Lower lobe of right lung (tissue), 2 donors: ENCODE data around the gene DHPS. TPM values are rescaled to one million over a fixed set of nuclear protein-coding genes. Genes with fewer than 3 reads are reported as not detected.

Experiments
- ATAC-seq, 2 donors: fragments of 200-7000 bp; cut with Tn5 transposase; one replicate each; pipeline ENCODE4 v1.9.1; 2020 to 2022; ENCODE audit warnings: mild to moderate bottlenecking in 2 of 2, moderate library complexity in 2 of 2
- DNase-seq: peaks from one replicate; pipeline ENCODE4 v3.0.0-alpha.2; 2020
- H3K27ac ChIP-seq: fragments of 200-600 bp; one replicate; pipeline ENCODE4 v1.8.0; 2022
- H3K27me3 ChIP-seq: fragments of 200-600 bp; one replicate; pipeline ENCODE4 v1.8.0; 2022; ENCODE audit warnings: low read depth
- H3K36me3 ChIP-seq: fragments of 200-600 bp; one replicate; pipeline ENCODE4 v1.8.0; 2022; ENCODE audit warnings: mild to moderate bottlenecking
- H3K4me1 ChIP-seq: fragments of 200-600 bp; one replicate; pipeline ENCODE4 v1.8.0; 2022
- H3K4me3 ChIP-seq: fragments of 200-600 bp; one replicate; pipeline ENCODE4 v1.8.0; 2022; ENCODE audit warnings: mild to moderate bottlenecking
- H3K9me3 ChIP-seq: fragments of 200-600 bp; one replicate; pipeline ENCODE4 v1.8.0; 2022
- intact Hi-C: fragments of 100-400 bp; cut with DNase I; formaldehyde crosslinking; loops from one replicate; pipeline ENCODE4 v1.11.0; 2022
- total RNA-seq: library from RNA; stranded (reverse); fragmentation: NEBNext Ultra II Directional; extraction: Animal tissue kit (Norgen Biotek cat#: 25700); gene quantifications from one replicate; pipeline ENCODE4 v1.2.1, GENCODE V29; 2021
- TF ChIP-seq, protein P1 (sequence below): fragments of 200-600 bp; IDR thresholded peaks from one replicate; pipeline ENCODE4 v1.8.0; 2022; ENCODE audit warnings: antibody characterized with exemption, mild to moderate bottlenecking
- donor health status: DM: no; HTN: yes; CAD: no; lungs with severe emphysema.

DHPS gene
- total RNA-seq, 1 donor from 2014 or later = 77.0 TPM

DNA sequence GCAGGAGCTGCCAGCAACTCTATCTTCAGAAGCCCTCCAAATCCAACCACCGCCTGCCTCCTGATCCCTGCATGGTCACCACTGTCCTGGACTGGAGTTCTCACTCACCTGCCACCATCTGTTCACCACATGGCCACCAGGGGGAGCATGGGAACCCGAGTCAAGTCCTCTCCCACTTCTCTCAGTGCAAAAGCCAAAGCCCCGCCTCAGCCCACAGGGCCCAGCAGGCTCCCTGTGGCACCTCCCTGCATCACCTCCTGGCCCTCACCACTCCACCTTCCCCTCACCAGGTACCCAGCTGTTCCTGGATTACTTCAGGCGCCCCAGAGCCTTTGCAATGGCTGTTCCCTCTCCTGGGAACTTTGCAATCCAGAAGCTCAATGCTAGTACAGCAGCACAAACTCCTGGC, 5.3 kb downstream of the DHPS start:
- no peaks in the 10 kb centered on the region for H3K27me3 ChIP-seq
- intact Hi-C loops = no loop called here
- no peak overlapping the region for H3K27ac ChIP-seq
- H3K4me3 ChIP-seq = no peak overlapping the region
- TF ChIP-seq, protein P1, sequence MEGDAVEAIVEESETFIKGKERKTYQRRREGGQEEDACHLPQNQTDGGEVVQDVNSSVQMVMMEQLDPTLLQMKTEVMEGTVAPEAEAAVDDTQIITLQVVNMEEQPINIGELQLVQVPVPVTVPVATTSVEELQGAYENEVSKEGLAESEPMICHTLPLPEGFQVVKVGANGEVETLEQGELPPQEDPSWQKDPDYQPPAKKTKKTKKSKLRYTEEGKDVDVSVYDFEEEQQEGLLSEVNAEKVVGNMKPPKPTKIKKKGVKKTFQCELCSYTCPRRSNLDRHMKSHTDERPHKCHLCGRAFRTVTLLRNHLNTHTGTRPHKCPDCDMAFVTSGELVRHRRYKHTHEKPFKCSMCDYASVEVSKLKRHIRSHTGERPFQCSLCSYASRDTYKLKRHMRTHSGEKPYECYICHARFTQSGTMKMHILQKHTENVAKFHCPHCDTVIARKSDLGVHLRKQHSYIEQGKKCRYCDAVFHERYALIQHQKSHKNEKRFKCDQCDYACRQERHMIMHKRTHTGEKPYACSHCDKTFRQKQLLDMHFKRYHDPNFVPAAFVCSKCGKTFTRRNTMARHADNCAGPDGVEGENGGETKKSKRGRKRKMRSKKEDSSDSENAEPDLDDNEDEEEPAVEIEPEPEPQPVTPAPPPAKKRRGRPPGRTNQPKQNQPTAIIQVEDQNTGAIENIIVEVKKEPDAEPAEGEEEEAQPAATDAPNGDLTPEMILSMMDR = peak; percentile 86
- H3K9me3 ChIP-seq = no peaks in the 10 kb centered on the region
- DNase-seq (peak; percentile 87), ATAC-seq (peak; percentile 60 to 71)
- H3K4me1 ChIP-seq = peaks cover 20% of the 10 kb centered on the region
- peaks cover 80% of the 10 kb centered on the region for H3K36me3 ChIP-seq

DNA sequence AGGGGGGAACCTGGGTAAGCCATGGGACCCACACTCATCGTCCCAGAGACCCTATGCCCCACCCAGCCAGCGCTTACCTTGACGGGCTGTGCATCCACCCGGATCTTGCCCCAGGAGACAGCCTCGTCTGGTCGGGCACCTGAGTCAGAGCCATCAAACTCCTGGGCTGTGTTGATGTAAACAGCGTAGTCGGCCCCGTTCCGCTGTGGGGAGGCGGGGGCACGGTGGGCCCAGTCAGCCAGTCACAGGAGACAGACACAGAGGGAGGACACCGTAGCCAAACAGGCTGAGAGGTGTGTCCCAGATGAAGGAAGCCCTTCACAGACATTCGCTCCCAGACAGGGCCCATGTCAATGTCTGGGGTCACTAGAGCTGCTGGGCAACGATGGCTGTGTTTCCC, 5.7 kb downstream of the DHPS start:
- no peaks in the 10 kb centered on the region for H3K27me3 ChIP-seq
- peaks cover 80% of the 10 kb centered on the region for H3K36me3 ChIP-seq
- no peak for DNase-seq
- H3K4me3 ChIP-seq = no peak overlapping the region
- H3K4me1 ChIP-seq = peaks cover 19% of the 10 kb centered on the region
- intact Hi-C loops = no loop called here
- H3K9me3 ChIP-seq = no peaks in the 10 kb centered on the region
- ATAC-seq = no peak
- TF ChIP-seq, protein P1 = no peak
- H3K27ac ChIP-seq = no peak overlapping the region

DNA sequence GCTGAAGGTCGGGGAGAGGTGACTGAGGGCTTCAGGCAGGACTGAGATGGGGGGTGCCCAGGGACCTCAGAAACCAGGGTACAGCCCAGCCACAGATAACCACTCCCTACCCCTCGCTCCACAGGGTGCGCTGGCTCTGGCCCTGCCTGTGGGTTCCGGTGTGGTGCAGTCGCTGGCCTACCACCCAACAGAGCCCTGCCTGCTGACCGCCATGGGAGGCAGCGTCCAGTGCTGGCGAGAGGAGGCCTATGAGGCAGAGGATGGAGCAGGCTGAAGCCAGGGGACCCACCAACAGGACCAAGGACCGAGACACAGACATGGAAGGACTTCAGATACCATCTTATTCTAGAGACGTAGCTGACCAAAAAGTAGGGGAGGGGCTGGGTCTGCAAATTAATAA, 6.3 kb downstream of the DHPS start:
- TF ChIP-seq, protein P1 = no peak
- no peak overlapping the region for H3K27ac ChIP-seq
- intact Hi-C loops = no loop called here
- ATAC-seq (no peak), DNase-seq (no peak)
- H3K9me3 ChIP-seq = no peaks in the 10 kb centered on the region
- no peaks in the 10 kb centered on the region for H3K27me3 ChIP-seq
- peaks cover 80% of the 10 kb centered on the region for H3K36me3 ChIP-seq
- no peak overlapping the region for H3K4me3 ChIP-seq
- peaks cover 19% of the 10 kb centered on the region for H3K4me1 ChIP-seq

DNA sequence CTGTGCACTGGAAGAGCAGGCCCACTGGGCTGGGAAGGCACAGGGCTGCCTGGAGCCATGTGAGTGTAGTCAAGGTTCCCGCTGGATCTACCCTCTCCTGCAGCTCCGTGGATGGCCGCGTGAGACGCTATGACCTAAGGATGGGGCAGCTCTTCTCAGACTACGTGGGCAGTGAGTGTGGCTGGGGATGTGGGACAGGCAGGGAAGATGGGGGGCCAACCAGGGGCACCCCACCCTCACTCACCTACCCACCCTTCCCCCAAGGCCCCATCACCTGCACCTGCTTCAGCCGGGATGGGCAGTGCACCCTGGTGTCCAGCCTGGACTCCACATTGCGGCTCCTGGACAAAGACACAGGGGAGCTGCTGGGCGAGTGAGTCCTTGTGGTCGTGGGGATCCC, 8.9 kb downstream of the DHPS start:
- no peaks in the 10 kb centered on the region for H3K9me3 ChIP-seq
- no peaks in the 10 kb centered on the region for H3K27me3 ChIP-seq
- peaks cover 30% of the 10 kb centered on the region for H3K4me1 ChIP-seq
- intact Hi-C loops = no loop called here
- TF ChIP-seq, protein P1 = no peak
- DNase-seq (no peak), ATAC-seq (no peak)
- H3K36me3 ChIP-seq = peaks cover 61% of the 10 kb centered on the region
- no peak overlapping the region for H3K4me3 ChIP-seq
- no peak overlapping the region for H3K27ac ChIP-seq

DNA sequence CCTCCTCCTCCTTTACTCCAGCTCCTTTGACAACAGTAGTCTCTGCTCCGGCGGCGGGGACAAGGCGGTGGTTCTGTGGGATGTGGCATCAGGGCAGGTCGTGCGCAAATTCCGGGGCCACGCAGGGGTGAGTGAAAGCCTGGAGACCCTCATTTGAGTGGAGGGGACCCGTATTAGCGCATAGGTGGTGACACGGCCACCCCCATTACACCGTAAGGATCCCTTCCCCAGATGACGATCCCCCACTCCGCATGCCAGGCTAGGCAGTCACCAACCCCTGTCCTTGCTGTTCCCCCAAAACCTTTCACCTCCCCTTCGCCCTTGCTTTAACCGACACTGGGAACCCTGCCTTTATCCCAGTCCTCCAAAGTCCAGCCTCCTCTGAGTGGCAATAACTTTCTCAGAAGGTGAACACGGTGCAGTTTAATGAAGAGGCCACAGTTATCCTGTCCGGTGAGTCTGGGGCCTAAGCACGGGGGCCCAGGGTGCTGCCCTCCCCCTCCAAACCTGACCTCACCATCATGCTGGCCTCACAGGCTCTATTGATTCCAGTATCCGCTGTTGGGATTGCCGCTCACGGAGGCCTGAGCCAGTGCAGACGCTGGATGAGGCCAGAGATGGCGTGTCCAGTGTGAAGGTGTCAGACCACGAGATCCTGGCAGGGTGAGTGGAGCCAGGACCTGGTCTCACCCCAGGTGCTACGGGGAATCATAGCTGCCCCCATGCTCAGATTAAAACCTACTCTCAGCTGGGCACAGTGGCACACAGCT, 11.3 kb downstream of the DHPS start:
- DNase-seq = no peak
- TF ChIP-seq, protein P1 = no peak
- Histone ChIP-seq H3K27ac (peak overlapping the region; percentile 98), H3K4me3 (peak overlapping the region; percentile 95), H3K27me3 (no peaks in the 10 kb centered on the region), H3K36me3 (peaks cover 40% of the 10 kb centered on the region), H3K9me3 (no peaks in the 10 kb centered on the region), H3K4me1 (peaks cover 40% of the 10 kb centered on the region)
- ATAC-seq = no peak
- intact Hi-C loops = no loop called here
